NK-92 treated with Interleukin-12 subunit alpha and Interleukin-12 subunit beta, amount 100 ng/mL, for 24 hours (cell line): ENCODE results near the gene SLC2A5.
A peak's percentile ranks its signal among the peaks of the same experiment; 100 is the strongest.
"Not testable (repeated sequence)": the region's sequence is repeated elsewhere in the genome, so short reads cannot be mapped to it uniquely, and the experiment has no call there.

Experiments used
- DNase-seq: peaks from one replicate; lab custom pipeline; 2025; lab: John Stamatoyannopoulos, UW

SLC2A5 gene

GRCh38 chr1:9005395-9005708 lies 64.1 kb downstream of the SLC2A5 start:
- no peak for DNase-seq

- peak; percentile 51 for DNase-seq
Measured at GRCh38 chr1:9004700-9005394, 64.6 kb downstream of the SLC2A5 start.

- no peak for DNase-seq
Measured at GRCh38 chr1:9004031-9004699, 65.3 kb downstream of the SLC2A5 start.

GRCh38 chr1:9002215-9002560 lies 67.2 kb downstream of the SLC2A5 start:
- DNase-seq, result not testable (repeated sequence)

- DNase-seq, result not testable (repeated sequence)
Measured at GRCh38 chr1:9001534-9002214, 67.8 kb downstream of the SLC2A5 start.

- not testable (repeated sequence) for DNase-seq
Measured at GRCh38 chr1:8993962-8994675, 75.3 kb downstream of the SLC2A5 start.

- DNase-seq, result no peak
Measured at GRCh38 chr1:8992936-8993687, 76.3 kb downstream of the SLC2A5 start.

- DNase-seq, result no peak
Measured at GRCh38 chr1:8989821-8990220, 79.6 kb downstream of the SLC2A5 start.

GRCh38 chr1:8989061-8989460 lies 80.4 kb downstream of the SLC2A5 start:
- no peak for DNase-seq

GRCh38 chr1:8988618-8988967 lies 80.8 kb downstream of the SLC2A5 start:
- no peak for DNase-seq

- peak; percentile 47 for DNase-seq
Measured at GRCh38 chr1:8987881-8988617, 81.4 kb downstream of the SLC2A5 start.

- DNase-seq, result no peak
Measured at GRCh38 chr1:8986814-8987190, 82.6 kb downstream of the SLC2A5 start.

GRCh38 chr1:8985915-8986813 lies 83.3 kb downstream of the SLC2A5 start:
- no peak for DNase-seq
